ENCODE results near the gene PHF21A.

Gene PHF21A

DNA sequence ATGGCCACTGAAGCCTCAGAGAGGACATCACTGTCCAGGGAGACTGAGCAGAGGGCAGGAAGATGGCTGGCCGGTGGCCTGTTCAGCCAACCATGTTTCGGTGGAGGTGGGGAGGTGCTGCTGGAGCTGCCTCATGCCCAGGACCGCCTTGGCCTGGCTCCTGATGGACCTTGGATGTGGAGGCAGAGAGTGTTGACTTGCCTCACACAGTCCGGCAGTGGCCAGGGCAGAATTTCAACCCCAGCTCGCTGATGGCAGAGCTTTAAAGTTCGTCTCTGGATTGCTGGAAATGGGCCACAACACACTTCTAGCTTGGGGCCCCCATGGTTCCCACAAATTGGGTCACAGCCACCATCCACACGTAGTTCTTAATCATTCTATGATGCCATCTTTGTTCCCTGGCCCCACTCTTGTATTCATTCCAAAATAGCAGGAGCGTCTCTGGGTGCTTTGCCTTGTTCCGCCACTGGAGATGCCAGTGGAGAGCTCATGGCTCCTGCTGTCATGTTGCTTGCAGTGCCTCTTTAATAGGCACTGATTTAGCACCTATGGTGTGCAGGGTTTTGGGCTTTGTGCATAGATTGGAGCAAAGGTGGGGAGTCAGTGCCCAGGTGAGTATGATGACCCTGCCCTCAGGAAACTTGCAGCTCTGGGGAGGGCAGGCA is 230.2 kb downstream of the PHF21A start:
- no peak for TF ChIP-seq GATA2 (IDR thresholded peaks at IDR 0.05; ENCODE audit: low read depth, low read length)
- no peak for TF ChIP-seq GATA3 (IDR thresholded peaks at IDR 0.05; ENCODE audit: low read depth, low read length)

DNA sequence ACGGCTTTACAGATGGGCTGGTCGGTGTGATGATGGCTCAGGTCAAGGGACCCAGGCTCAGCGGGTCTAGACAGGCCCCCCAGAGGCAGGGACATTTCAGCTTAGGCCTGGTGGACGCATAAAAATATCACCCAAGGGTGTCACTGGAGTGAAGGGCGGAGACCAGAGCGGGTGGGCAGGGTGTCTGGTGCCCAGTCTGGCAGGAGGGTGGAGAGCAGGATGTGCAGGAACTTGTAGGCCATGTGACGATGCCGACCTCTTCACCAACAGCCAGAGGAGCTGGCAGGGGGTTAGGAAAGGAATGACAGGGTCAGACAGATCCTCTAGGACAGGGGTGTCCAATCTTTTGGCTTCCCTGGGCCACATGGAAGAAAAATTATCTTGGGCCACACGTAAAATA is 231.3 kb downstream of the PHF21A start:
- TF ChIP-seq GATA2 (IDR thresholded peaks at IDR 0.05; ENCODE audit: low read depth, low read length): no peak

DNA sequence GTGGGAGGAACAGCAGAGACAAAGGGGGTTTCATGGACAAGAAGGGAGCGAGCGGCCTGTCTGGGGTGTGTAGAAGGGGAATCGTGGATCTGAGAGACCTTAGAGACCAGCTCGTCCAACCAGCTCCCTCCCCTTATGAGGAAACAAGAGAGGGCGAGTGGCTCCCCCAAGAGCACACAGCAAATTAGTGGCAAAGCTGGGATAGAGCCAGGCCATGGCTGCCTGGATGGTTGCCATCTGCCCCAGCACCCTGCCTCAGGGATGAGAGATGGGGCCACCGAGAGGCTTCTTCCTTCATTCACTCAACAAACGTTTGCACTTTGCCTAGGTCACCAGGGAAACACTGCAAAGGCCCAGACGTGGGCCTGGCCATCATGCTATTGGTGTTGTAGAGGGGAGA is 231.7 kb downstream of the PHF21A start:
- TF ChIP-seq GATA3 (IDR thresholded peaks at IDR 0.05; ENCODE audit: low read depth, low read length) (no peak), GATA2 (IDR thresholded peaks at IDR 0.05; ENCODE audit: low read depth, low read length) (no peak)

DNA sequence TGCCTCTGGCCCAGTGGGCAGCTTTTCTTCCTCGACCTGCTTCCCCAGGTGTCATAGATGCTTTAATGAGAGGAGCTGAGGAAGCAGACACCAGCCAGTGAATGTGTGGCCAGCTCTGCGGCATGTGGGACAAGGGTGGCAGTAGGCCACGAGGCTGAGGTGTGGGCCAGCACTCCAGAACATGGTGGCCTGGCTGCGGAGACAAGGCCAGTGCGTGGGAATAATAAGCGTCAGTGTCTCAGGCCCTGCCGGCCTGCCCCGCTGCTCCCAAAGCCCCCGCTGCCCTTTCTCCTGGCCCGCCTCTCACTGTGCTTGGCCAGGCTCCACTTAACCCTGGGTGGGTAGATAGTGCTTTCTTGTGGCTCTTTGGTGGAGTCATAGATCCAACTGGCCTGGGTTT is 233.7 kb downstream of the PHF21A start:
- TF ChIP-seq GATA2 (IDR thresholded peaks at IDR 0.05; ENCODE audit: low read depth, low read length) (no peak), GATA3 (IDR thresholded peaks at IDR 0.05; ENCODE audit: low read depth, low read length) (no peak)

DNA sequence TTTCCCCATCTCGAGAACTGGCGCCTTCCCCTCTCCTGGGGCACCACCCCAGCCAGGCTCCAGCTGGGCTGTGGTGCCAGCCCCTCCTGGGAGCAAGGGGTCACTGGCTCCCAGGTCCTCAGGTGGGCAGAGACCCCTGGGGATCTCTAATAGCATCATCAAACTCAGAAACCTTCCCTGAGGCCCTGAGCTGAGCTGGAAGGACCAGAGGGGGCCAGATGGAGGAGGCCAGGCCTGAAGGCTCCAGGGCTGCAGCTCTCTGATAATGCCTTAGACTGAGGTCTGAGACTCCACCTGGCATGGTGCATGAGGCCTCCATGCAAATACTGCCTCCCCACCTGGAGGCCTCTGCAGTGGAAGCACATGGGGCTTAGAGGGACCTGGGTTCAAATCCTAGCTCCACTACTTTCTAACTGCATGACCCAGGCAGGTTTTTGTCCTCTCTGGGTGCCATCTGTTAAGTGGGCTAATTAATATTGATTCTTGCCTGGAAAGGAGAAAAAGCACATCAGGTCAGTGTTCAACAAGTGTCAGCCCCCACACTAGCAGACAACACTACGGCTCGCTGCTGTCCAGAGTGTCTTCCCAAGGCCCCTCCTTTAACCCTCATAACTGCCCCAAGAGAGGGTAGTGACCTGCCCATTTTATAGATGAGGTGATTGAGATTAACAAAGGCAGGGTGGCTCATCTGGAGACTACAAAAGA is 234.3 kb downstream of the PHF21A start:
- TF ChIP-seq GATA3 (IDR thresholded peaks at IDR 0.05; ENCODE audit: low read depth, low read length) (no peak), GATA2 (IDR thresholded peaks at IDR 0.05; ENCODE audit: low read depth, low read length) (no peak)

DNA sequence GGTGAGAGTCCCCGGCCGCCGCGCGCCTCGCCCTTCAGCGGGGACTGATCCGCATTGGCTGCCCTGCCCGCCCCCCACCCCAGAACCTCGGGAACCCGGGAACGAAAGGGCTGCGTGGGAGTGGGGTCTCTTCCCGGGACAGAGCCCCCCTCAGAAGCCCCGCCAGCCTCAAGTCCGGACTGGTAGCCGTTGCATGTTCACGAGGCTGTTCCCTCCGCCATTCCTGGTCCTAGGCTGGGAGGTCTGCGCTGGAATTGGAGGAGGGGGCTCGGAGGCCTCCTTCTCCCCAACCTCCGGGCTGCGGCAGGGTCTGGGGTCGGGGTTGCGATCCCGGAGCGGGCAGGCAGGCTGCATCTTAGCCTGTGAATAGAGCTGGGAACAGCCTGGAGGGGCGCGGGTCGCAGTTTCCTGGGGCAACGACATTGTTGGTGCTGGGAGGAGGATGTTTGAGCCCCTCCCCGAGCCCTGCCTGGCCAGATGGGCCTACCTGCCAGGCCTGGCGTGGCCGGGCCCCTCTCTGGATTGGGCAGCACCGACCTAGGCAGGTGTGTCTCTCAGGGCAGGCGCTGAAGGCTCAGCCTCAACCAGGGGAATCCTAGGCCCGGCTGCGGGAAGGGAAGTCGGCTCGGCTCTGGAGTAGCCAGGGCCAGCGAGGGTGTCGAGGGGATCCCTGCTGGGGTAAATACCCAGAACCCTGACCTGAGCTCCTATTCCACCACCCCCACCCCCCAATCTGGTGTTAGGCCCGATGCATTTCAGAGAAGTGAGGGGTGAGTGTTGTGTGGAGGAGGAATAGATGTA is 235.1 kb downstream of the PHF21A start:
- no peak for TF ChIP-seq GATA3 (IDR thresholded peaks at IDR 0.05; ENCODE audit: low read depth, low read length)
- TF ChIP-seq GATA2 (IDR thresholded peaks at IDR 0.05; ENCODE audit: low read depth, low read length): no peak

DNA sequence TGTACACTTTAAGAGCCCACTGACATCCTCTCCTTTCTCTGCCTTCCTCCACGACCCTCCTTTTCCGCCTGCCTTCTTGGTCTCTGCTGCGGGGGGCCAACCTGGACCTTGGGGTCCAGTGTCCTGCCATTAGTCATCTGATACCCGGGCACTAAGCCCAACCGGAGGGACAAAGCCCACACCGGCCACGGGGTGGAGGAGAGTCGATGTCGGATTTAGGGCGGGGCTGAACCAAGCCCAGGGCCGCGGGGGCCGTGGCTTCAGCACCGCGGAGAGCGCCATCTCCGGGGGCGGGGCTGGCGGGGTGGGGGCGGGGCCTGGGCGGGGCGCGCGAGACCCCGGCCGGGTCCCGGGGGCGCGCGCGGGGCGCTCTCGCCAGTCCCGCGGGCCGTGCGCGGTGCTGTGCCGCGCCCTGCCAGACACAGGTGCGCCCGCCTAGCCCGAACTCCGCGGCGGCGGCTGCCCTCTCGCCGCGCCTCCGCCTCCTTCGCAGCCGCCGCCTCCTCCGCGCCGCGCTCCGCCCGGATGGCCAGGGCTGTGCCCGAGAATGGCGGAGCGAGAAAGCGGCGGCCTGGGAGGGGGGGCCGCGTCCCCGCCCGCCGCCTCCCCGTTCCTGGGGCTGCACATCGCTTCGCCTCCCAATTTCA is 235.9 kb downstream of the PHF21A start, which contains the start of gene MAPK8IP1:
Gene MAPK8IP1 (plus strand): TSS at position 378 of the 647 bp plus-strand sequence. CDS start 170 bp downstream, at position 548.
- TF ChIP-seq GATA2 (IDR thresholded peaks at IDR 0.05; ENCODE audit: low read depth, low read length) (no peak), GATA3 (IDR thresholded peaks at IDR 0.05; ENCODE audit: low read depth, low read length) (no peak)

DNA sequence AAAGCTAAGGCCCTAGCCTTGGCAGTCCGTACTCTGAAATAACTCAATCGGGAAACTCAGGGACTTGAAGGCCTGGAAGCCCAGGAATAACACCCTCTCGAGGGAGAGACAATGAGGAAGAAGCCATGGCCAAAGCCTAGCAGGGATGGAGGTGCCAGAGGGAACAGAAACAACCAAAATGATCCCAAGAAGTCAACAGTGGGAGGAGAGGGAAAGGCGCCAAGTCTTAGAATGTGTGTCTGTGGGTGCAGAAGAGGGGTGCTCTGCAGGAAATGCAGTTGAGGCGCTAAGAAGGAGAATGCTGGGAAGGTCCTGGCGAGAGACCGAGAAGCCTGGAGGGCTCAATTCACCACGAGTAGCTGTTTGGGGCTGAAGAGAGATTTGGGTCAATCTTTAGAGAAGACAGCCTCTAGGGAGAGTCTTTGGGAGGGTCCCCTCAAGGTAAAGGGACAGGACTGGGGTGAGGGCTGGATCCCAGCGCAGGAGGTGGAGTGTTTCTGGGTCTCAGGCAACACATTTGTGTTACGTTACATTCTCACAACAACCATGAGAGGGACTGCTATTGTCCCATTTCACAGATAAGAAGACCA is 236.6 kb downstream of the PHF21A start:
- no peak for TF ChIP-seq GATA2 (IDR thresholded peaks at IDR 0.05; ENCODE audit: low read depth, low read length)
- no peak for TF ChIP-seq GATA3 (IDR thresholded peaks at IDR 0.05; ENCODE audit: low read depth, low read length)
